ENCODE results near the gene MIAT. TPM values are rescaled to one million over a fixed set of nuclear protein-coding genes. Genes with fewer than 3 reads are reported as not detected.

The MIAT gene
- total and polyA plus RNA-seq, 2 donors (not counting 1 experiment from before 2014, with no cell fraction given), result 1.9 to 10.2 TPM

GRCh38 chr22:26648528-26649388 is 8.6 kb upstream of the MIAT start:
- DNase-seq (ENCODE audit: low read depth in 2 of 2), result no peak

GRCh38 chr22:26650722-26651421 is 6.5 kb upstream of the MIAT start:
- DNase-seq (ENCODE audit: low read depth in 2 of 2), result no peak
- Histone ChIP-seq H4K20me1 (ENCODE audit: control insufficient read depth, extremely low read depth, insufficient read depth, low read length) (no peaks in the 10 kb centered on the region), H3K36me3 (ENCODE audit: control insufficient read depth, insufficient read depth, low read length) (no peaks in the 10 kb centered on the region), H2AFZ (ENCODE audit: low read length) (no peak overlapping the region), H3K4me3 (replicated peaks in 1 of 4; ENCODE audit: control extremely low read depth in 1 of 4, insufficient read depth in 1 of 4, low read depth in 3 of 4, low read length in 4 of 4) (no peak overlapping the region), H3K27me3 (ENCODE audit: control insufficient read depth, insufficient read depth, low read length) (peaks cover 46% of the 10 kb centered on the region), H3K4me2 (ENCODE audit: extremely low read depth, insufficient read depth, low read length) (no peak overlapping the region), H3K79me2 (ENCODE audit: control insufficient read depth, insufficient read depth, low read length) (no peaks in the 10 kb centered on the region), H3K27ac (ENCODE audit: insufficient read depth, low read length) (no peak overlapping the region), H3K9ac (ENCODE audit: insufficient read depth, low read length) (no peak overlapping the region), H3K4me1 (ENCODE audit: control insufficient read depth, extremely low read depth, insufficient read depth, low read length) (no peaks in the 10 kb centered on the region), H3K9me3 (ENCODE audit: control insufficient read depth, insufficient read depth, low read depth, low read length) (no peaks in the 10 kb centered on the region)
- TF ChIP-seq, protein P1, sequence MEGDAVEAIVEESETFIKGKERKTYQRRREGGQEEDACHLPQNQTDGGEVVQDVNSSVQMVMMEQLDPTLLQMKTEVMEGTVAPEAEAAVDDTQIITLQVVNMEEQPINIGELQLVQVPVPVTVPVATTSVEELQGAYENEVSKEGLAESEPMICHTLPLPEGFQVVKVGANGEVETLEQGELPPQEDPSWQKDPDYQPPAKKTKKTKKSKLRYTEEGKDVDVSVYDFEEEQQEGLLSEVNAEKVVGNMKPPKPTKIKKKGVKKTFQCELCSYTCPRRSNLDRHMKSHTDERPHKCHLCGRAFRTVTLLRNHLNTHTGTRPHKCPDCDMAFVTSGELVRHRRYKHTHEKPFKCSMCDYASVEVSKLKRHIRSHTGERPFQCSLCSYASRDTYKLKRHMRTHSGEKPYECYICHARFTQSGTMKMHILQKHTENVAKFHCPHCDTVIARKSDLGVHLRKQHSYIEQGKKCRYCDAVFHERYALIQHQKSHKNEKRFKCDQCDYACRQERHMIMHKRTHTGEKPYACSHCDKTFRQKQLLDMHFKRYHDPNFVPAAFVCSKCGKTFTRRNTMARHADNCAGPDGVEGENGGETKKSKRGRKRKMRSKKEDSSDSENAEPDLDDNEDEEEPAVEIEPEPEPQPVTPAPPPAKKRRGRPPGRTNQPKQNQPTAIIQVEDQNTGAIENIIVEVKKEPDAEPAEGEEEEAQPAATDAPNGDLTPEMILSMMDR (conservative IDR thresholded peaks at IDR 0.05 in 1 of 2, IDR thresholded peaks at IDR 0.05 in 1 of 2; ENCODE audit: low read depth in 1 of 2, low read length in 2 of 2), result no peak
- no peak for TF ChIP-seq EZH2 (IDR thresholded peaks at IDR 0.05; ENCODE audit: low read length, missing control alignments)

More at GRCh38 chr22:26648528-26649388, 8.6 kb upstream of the MIAT start:
- Histone ChIP-seq H3K79me2 (ENCODE audit: control insufficient read depth, insufficient read depth, low read length) (no peaks in the 10 kb centered on the region), H3K36me3 (ENCODE audit: control insufficient read depth, insufficient read depth, low read length) (no peaks in the 10 kb centered on the region), H3K27ac (ENCODE audit: insufficient read depth, low read length) (no peak overlapping the region), H3K9ac (ENCODE audit: insufficient read depth, low read length) (no peak overlapping the region), H3K9me3 (ENCODE audit: control insufficient read depth, insufficient read depth, low read depth, low read length) (no peaks in the 10 kb centered on the region), H2AFZ (ENCODE audit: low read length) (no peak overlapping the region), H3K4me3 (replicated peaks in 1 of 4; ENCODE audit: control extremely low read depth in 1 of 4, insufficient read depth in 1 of 4, low read depth in 3 of 4, low read length in 4 of 4) (no peak overlapping the region), H3K27me3 (ENCODE audit: control insufficient read depth, insufficient read depth, low read length) (peaks cover 39% of the 10 kb centered on the region), H3K4me1 (ENCODE audit: control insufficient read depth, extremely low read depth, insufficient read depth, low read length) (no peaks in the 10 kb centered on the region), H3K4me2 (ENCODE audit: extremely low read depth, insufficient read depth, low read length) (no peak overlapping the region), H4K20me1 (ENCODE audit: control insufficient read depth, extremely low read depth, insufficient read depth, low read length) (no peaks in the 10 kb centered on the region)
- TF ChIP-seq EZH2 (IDR thresholded peaks at IDR 0.05; ENCODE audit: low read length, missing control alignments), result no peak

DNA sequence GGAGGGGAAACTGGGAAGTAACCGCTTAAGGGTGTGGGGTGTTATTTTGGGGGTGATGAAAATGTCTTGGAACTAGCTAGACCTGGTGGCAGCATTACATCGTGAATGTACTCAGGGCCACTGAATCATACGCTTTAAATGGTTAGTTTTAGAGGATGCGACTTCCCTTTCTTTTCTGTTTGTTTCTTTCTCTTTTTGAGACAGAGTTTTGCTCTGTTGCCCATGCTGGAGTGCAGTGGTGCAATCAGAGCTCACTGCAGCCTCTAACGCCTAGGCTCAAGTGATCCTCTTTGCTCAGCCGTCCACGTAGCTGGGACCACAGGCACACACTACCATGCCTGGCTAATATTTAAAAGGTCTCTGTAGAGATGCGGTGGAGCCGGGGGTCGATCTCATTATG is 5.6 kb upstream of the MIAT start:
- Histone ChIP-seq H3K9me3 (ENCODE audit: control insufficient read depth, insufficient read depth, low read depth, low read length) (no peaks in the 10 kb centered on the region), H3K4me2 (ENCODE audit: extremely low read depth, insufficient read depth, low read length) (no peak overlapping the region), H3K4me1 (ENCODE audit: control insufficient read depth, extremely low read depth, insufficient read depth, low read length) (no peaks in the 10 kb centered on the region), H3K27ac (ENCODE audit: insufficient read depth, low read length) (no peak overlapping the region), H3K4me3 (replicated peaks in 1 of 4; ENCODE audit: control extremely low read depth in 1 of 4, insufficient read depth in 1 of 4, low read depth in 3 of 4, low read length in 4 of 4) (no peak overlapping the region), H3K27me3 (ENCODE audit: control insufficient read depth, insufficient read depth, low read length) (peaks cover 50% of the 10 kb centered on the region), H3K36me3 (ENCODE audit: control insufficient read depth, insufficient read depth, low read length) (no peaks in the 10 kb centered on the region), H2AFZ (ENCODE audit: low read length) (no peak overlapping the region), H3K79me2 (ENCODE audit: control insufficient read depth, insufficient read depth, low read length) (no peaks in the 10 kb centered on the region), H3K9ac (ENCODE audit: insufficient read depth, low read length) (no peak overlapping the region), H4K20me1 (ENCODE audit: control insufficient read depth, extremely low read depth, insufficient read depth, low read length) (no peaks in the 10 kb centered on the region)
- no peak for DNase-seq (ENCODE audit: low read depth in 2 of 2)
- TF ChIP-seq EZH2 (IDR thresholded peaks at IDR 0.05; ENCODE audit: low read length, missing control alignments), result no peak
- TF ChIP-seq, protein P1 (conservative IDR thresholded peaks at IDR 0.05 in 1 of 2, IDR thresholded peaks at IDR 0.05 in 1 of 2; ENCODE audit: low read depth in 1 of 2, low read length in 2 of 2), result no peak
